HepG2 (cell line): ENCODE measurements around the gene SLCO3A1. TPM values are rescaled to one million over a fixed set of nuclear protein-coding genes. Genes with fewer than 3 reads are reported as not detected.

ENCODE experiments used
- ATAC-seq: fragments of 200-7000 bp; cut with Tn5 transposase; 3 replicates; pipeline ENCODE4 v1.9.1; 2020; ENCODE audit warnings: mild to moderate bottlenecking, moderate library complexity
- BruUV-seq: library from RNA; stranded (reverse); fragments of 400-500 nt; replicated peaks from 2 replicates; lab custom pipeline; 2021; lab: Mats Ljungman, UMichigan
- CTCF ChIA-PET: fragments of 300-600 bp; formaldehyde crosslinking; extraction: SDS; loops from one replicate; lab custom pipeline; 2021; ENCODE audit warnings: low total read pairs, inconsistent platforms, low intra/inter-chr PET ratio; lab: Yijun Ruan, JAX
- POLR2A ChIA-PET: fragments of 350-600 bp; sonication (Branson Sonifier 250); formaldehyde crosslinking; loops from one replicate; lab custom pipeline; 2020; ENCODE audit warnings: antibody characterized with exemption, inconsistent platforms; lab: Yijun Ruan, JAX
- DNase-seq: peaks from one replicate; pipeline ENCODE4 v3.0.0-alpha.2; 2015; ENCODE audit warnings: low spot score
- FAIRE-seq: peaks from 3 replicates; lab custom pipeline; 2011; peaks lifted over from hg19 to GRCh38; lab: Jason Lieb, UNC
- H2AFZ ChIP-seq: one replicate; pipeline ENCODE4 v1.6.1; 2011; ENCODE audit warnings: low read length, inconsistent platforms
- H3K27ac ChIP-seq: fragments of 300-600 bp; 3 replicates; pipeline ENCODE4 v1.8.0; 2011; ENCODE audit warnings: mixed run types, mild to moderate bottlenecking, mixed read lengths, low read length, inconsistent platforms; ENCODE audit not compliant: insufficient read depth; ENCODE audit errors: extremely low read length
- H3K27me3 ChIP-seq, 2 experiments: fragments of 200-600 bp in 1 of 2; 2 replicates in 1 of 2; 3 replicates in 1 of 2; pipeline versions ENCODE4 v1.6.0 to v1.8.0; 2011; ENCODE audit warnings: low read length in 2 of 2, mild to moderate bottlenecking in 2 of 2, moderate library complexity in 2 of 2, inconsistent platforms in 1 of 2; ENCODE audit not compliant: insufficient read depth in 2 of 2, control insufficient read depth in 1 of 2
- H3K36me3 ChIP-seq, 2 experiments: fragments of 200-600 bp in 1 of 2; replicated peaks in 1 of 2; 2 replicates in 1 of 2; 3 replicates in 1 of 2; pipeline versions ENCODE4 v1.5.1 to v1.8.0; 2011; ENCODE audit warnings: low read length in 2 of 2, inconsistent platforms in 1 of 2; ENCODE audit not compliant: insufficient read depth in 2 of 2, control insufficient read depth in 1 of 2
- H3K4me1 ChIP-seq: 2 replicates; pipeline ENCODE4 v1.5.1; 2012; ENCODE audit warnings: low read length, inconsistent platforms; ENCODE audit not compliant: insufficient read depth
- H3K4me2 ChIP-seq: 2 replicates; pipeline ENCODE4 v1.6.0; 2011; ENCODE audit warnings: low read depth, low read length, inconsistent platforms
- H3K4me3 ChIP-seq, 3 experiments: fragments of 200-600 bp in 1 of 3; sonication (generic), shearing (Covaris generic) in 1 of 3; replicated peaks in 1 of 3; 2 replicates each; pipeline ENCODE4 v1.5.1; 2011 to 2016; ENCODE audit warnings: low read length in 3 of 3, inconsistent platforms in 2 of 3, low read depth in 2 of 3, mild to moderate bottlenecking in 2 of 3, control low read depth in 1 of 3, mixed read lengths in 1 of 3; ENCODE audit not compliant: insufficient read depth in 1 of 3
- H3K79me2 ChIP-seq: one replicate; pipeline ENCODE4 v1.6.1; 2011; ENCODE audit warnings: low read length, inconsistent platforms; ENCODE audit not compliant: insufficient read depth
- H3K9ac ChIP-seq: 2 replicates; pipeline ENCODE4 v1.6.0; 2011; ENCODE audit warnings: mild to moderate bottlenecking, low read depth, low read length, inconsistent platforms; ENCODE audit not compliant: insufficient read depth
- H3K9me3 ChIP-seq: 2 replicates; pipeline ENCODE4 v1.5.1; 2012; ENCODE audit warnings: mild to moderate bottlenecking, low read length
- H4K20me1 ChIP-seq: 2 replicates; pipeline ENCODE4 v1.6.0; 2011; ENCODE audit warnings: inconsistent platforms, mild to moderate bottlenecking, low read length, moderate library complexity; ENCODE audit not compliant: insufficient read depth
- ARID5B ChIP-seq: IDR thresholded peaks from 2 replicates; pipeline ENCODE4 v1.4.0; 2020; ENCODE audit warnings: mild to moderate bottlenecking, missing genetic modification reagents
- FOXP4 ChIP-seq: sonication (generic); formaldehyde crosslinking; IDR thresholded peaks from 2 replicates; pipeline ENCODE4 v1.4.0; 2020; ENCODE audit warnings: missing genetic modification reagents
- IKZF4 ChIP-seq: sonication (generic); formaldehyde crosslinking; IDR thresholded peaks from 2 replicates; pipeline ENCODE4 v1.5.1; 2020; ENCODE audit warnings: borderline replicate concordance, mild to moderate bottlenecking, low read depth, missing genetic modification reagents; ENCODE audit errors: not compliant biosample characterization
- MTA3 ChIP-seq: sonication (generic); formaldehyde crosslinking; IDR thresholded peaks from 2 replicates; pipeline ENCODE4 v1.4.0; 2020; ENCODE audit warnings: missing genetic modification reagents
- TOE1 ChIP-seq: sonication (generic); formaldehyde crosslinking; IDR thresholded peaks from 2 replicates; pipeline ENCODE4 v1.4.0; 2020; ENCODE audit warnings: mild to moderate bottlenecking, missing genetic modification reagents
- TRIM22 ChIP-seq: fragments of 450-650 bp; IDR thresholded peaks from 2 replicates; pipeline ENCODE4 v1.6.1; 2017
- ZNF225 ChIP-seq: sonication (generic); formaldehyde crosslinking; IDR thresholded peaks from 2 replicates; pipeline ENCODE4 v1.4.0; 2020; ENCODE audit warnings: mild to moderate bottlenecking, missing genetic modification reagents
- ZNF501 ChIP-seq: sonication (generic); formaldehyde crosslinking; IDR thresholded peaks from 2 replicates; pipeline ENCODE4 v1.5.1; 2020; ENCODE audit warnings: mild to moderate bottlenecking, moderate library complexity, missing genetic modification reagents
- ZNF572 ChIP-seq: sonication (generic); formaldehyde crosslinking; IDR thresholded peaks from 2 replicates; pipeline ENCODE4 v1.5.1; 2020; ENCODE audit warnings: mild to moderate bottlenecking, missing genetic modification reagents
- ZNF576 ChIP-seq: sonication (generic); formaldehyde crosslinking; IDR thresholded peaks from 2 replicates; pipeline ENCODE4 v1.4.0; 2020; ENCODE audit warnings: mild to moderate bottlenecking, missing genetic modification reagents
- WGBS: methylation state at CpG from one replicate; pipeline ENCODE4 v1.1.6; 2017; ENCODE audit warnings: low lambda C conversion rate; 5-methylcytosine and 5-hydroxymethylcytosine counted together
- in situ Hi-C: cut with HindIII; loops from 2 replicates; pipeline ENCODE4 v1.10.0; 2017; ENCODE audit warnings: low pct_unique_long_range_greater_than_20kb; ENCODE audit not compliant: extremely low pct_ligation_motif_present
- intact Hi-C: fragments of 100-400 bp; cut with micrococcal nuclease; formaldehyde crosslinking; loops from one replicate; pipeline ENCODE4 v1.10.0; 2022; ENCODE audit not compliant: unreplicated experiment
- polyA plus RNA-seq, 8 experiments: library from polyadenylated mRNA; depleted of rRNA in 3 of 8; stranded (reverse) in 7 of 8; unstranded in 1 of 8; fragments of >200 nt; fragmentation: Illumina TruSeq in 4 of 8; extraction: Trizol in 4 of 8; gene quantifications; 2 replicates each; pipeline versions ENCODE4 v1.2.1 to v1.2.3, GENCODE V29; 2011 to 2016; ENCODE audit warnings: low read depth in 4 of 8, missing spikeins in 1 of 8, mixed read lengths in 1 of 8; ENCODE audit not compliant: insufficient read depth in 1 of 8
- total RNA-seq, 5 experiments: library from RNA; depleted of rRNA; stranded (reverse); fragments of >200 nt; fragmentation: Illumina TruSeq; extraction: Trizol; gene quantifications; 2 replicates each; pipeline ENCODE4 v1.2.3, GENCODE V29; 2016; ENCODE audit warnings: low read depth in 1 of 5

Gene SLCO3A1
- total and polyA plus RNA-seq, 2 of the 13 experiments (the other 11 are each of a cell fraction or from before 2014, with no cell fraction given): 0.02 TPM; not detected in 1

- Histone ChIP-seq H2AFZ (no peak overlapping the region), H3K36me3 (no peaks in the 10 kb centered on the region), H3K27ac (no peak overlapping the region), H3K27me3 (peaks cover 0 to 9% of the 10 kb centered on the region in 2 experiments; a peak in 1 of 5 replicates), H3K4me3 (no peak overlapping the region), H3K4me2 (no peak overlapping the region), H3K9ac (no peak overlapping the region), H4K20me1 (no peaks in the 10 kb centered on the region), H3K79me2 (no peaks in the 10 kb centered on the region), H3K4me1 (no peaks in the 10 kb centered on the region), H3K9me3 (no peaks in the 10 kb centered on the region)
- intact Hi-C loops: no loop called here
- CTCF ChIA-PET: no interaction called here
- ATAC-seq (no peak), DNase-seq (no peak), FAIRE-seq (no peak)
- TF ChIP-seq TRIM22 (no peak), ARID5B (no peak), ZNF225 (CRISPR knock-in tag) (no peak), ZNF576 (CRISPR knock-in tag) (no peak), MTA3 (no peak), IKZF4 (CRISPR knock-in tag) (no peak), TOE1 (CRISPR knock-in tag) (no peak), ZNF572 (CRISPR knock-in tag) (no peak), ZNF501 (CRISPR knock-in tag) (no peak), FOXP4 (CRISPR knock-in tag) (no peak)
- in situ Hi-C loops: no loop called here
- POLR2A ChIA-PET: no interaction called here
- no TSS peak for BruUV-seq
- 46% methylated on average over 11 of the region's 11 CpGs for WGBS
These were observed 134.6 kb downstream of the SLCO3A1 start for GRCh38 chr15:91988071-91988470.
